Memory B cell (primary cell): ENCODE data around the gene EPHA6.
"Not testable (repeated sequence)": the region's sequence is repeated elsewhere in the genome, so short reads cannot be mapped to it uniquely, and the experiment has no call there.

Experiments used
- ATAC-seq: fragments of 150-1000 bp; cut with Tn5 transposase; 2 replicates; pipeline ENCODE4 v1.10.0; 2021; ENCODE audit warnings: low read depth, mild to moderate bottlenecking, moderate library complexity
- DNase-seq, 2 donors: peaks; one replicate each; pipeline ENCODE4 v3.0.0; 2022; ENCODE audit warnings: low spot score in 2 of 2
- H3K27ac Mint-ChIP-seq: one replicate; pipeline ENCODE4 v1.8.0; 2022; ENCODE audit warnings: mild to moderate bottlenecking, moderate library complexity, mixed read lengths
- H3K27me3 Mint-ChIP-seq: one replicate; pipeline ENCODE4 v1.8.0; 2022; ENCODE audit warnings: mixed read lengths
- H3K36me3 Mint-ChIP-seq: one replicate; pipeline ENCODE4 v1.8.0; 2022; ENCODE audit warnings: mild to moderate bottlenecking, mixed read lengths
- H3K4me1 Mint-ChIP-seq: one replicate; pipeline ENCODE4 v1.8.0; 2022; ENCODE audit warnings: mixed read lengths
- H3K4me3 Mint-ChIP-seq: one replicate; pipeline ENCODE4 v1.8.0; 2022; ENCODE audit warnings: mild to moderate bottlenecking, moderate library complexity, mixed read lengths
- H3K9me3 Mint-ChIP-seq: one replicate; pipeline ENCODE4 v1.8.0; 2022; ENCODE audit warnings: mixed read lengths

EPHA6 gene

DNA sequence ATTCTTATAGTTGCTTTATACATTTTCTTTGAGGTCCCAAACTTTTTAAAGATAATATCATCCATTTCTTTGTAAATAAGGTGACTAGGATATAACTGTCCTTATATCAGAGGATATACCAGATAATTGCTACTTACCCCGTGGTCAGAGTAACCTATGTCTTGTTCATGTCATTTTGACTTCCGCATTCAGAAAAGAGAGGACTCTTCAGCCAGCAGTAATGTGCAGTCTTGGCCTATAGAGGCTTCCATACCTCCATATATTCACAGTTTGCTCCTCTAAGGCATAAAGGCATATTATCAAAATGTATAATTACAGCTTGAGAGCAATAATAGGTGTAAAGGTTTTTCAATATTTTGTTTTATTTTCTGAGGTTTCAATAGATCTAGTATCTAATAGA lies 38.5 kb downstream of the EPHA6 start:
- Mint-ChIP-seq H3K36me3 (no peaks in the 10 kb centered on the region), H3K4me3 (no peak overlapping the region), H3K27ac (no peak overlapping the region)

DNA sequence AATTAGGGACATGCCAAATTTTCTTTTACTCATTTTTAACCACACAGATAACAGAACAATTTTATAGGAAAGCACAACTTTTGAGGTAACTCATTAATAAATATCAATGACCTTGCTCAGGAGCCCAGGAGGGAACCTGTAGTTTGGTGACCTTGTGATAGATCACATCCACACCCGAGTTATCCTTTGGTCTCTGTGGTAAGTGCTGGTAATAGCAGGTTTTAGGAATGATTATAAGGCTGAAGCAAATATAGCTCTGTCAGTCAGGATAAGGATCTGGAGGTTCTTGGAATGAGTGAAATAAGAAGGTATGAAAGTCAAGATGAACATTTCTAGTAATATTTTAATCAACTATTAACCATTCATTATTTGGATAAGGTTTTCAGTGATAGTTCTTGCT lies 46.5 kb downstream of the EPHA6 start:
- Mint-ChIP-seq H3K4me3 (no peak overlapping the region), H3K36me3 (no peaks in the 10 kb centered on the region), H3K27me3 (no peaks in the 10 kb centered on the region), H3K9me3 (no peaks in the 10 kb centered on the region), H3K4me1 (no peaks in the 10 kb centered on the region), H3K27ac (no peak overlapping the region)
- ATAC-seq: no peak
- no peak for DNase-seq

More for the DNA sequence above, 38.5 kb downstream of the EPHA6 start:
- Mint-ChIP-seq H3K9me3 (peaks cover 2% of the 10 kb centered on the region), H3K4me1 (no peaks in the 10 kb centered on the region), H3K27me3 (peaks cover 2% of the 10 kb centered on the region)
- ATAC-seq (no peak), DNase-seq (no peak)

DNA sequence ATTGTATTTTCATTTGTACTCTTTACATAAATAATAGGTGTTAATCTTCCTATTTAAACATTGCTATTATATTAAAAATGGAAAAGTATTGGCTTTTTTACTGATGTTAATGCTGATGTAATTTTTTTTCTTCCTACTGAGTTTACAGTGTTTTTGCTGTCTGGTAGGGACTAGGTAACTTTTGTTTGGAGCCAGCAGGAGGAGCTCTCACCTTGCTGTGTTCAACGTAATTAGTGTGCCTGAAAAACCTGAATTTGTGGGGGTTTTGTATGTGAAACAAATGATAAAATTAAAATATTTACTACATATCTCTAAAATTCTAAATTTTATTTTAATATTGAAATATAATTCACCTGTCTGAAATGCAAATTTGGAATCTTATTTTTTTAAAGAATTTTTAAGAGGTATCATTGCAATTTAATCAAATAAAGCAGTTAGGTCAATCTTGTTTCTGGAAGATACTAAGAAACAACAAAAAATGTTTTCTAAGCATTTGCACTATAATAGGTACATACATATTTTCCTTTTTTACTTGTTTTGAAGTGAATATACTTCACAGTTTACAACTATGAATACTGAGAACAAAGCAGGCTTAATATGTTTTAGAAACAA lies 48.8 kb downstream of the EPHA6 start:
- ATAC-seq (no peak), DNase-seq (no peak)
- H3K4me1 Mint-ChIP-seq: no peaks in the 10 kb centered on the region
- H3K27ac Mint-ChIP-seq: no peak overlapping the region
- H3K36me3 Mint-ChIP-seq: no peaks in the 10 kb centered on the region
- no peak overlapping the region for H3K4me3 Mint-ChIP-seq
- no peaks in the 10 kb centered on the region for H3K9me3 Mint-ChIP-seq
- no peaks in the 10 kb centered on the region for H3K27me3 Mint-ChIP-seq

DNA sequence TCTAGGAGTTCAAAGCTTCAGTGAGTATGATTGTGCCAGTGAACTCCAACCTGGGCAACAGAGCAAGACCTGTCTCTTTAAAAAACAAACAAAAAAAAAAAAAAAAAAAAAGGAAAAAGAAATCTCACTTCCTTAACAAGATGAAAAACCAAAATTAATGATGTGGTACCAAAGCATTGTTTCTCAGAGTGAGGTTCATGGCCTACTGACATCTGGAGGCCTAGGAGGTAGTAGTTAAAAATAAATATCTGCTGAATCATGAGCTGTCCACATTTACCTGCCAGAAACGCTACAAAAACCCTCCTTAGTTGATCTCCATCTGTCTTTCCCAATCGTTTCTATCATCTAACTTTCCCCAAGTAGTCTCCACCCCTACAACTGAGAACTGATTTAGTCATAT lies 51.2 kb downstream of the EPHA6 start:
- H3K27ac Mint-ChIP-seq: no peak overlapping the region
- H3K27me3 Mint-ChIP-seq: no peaks in the 10 kb centered on the region
- no peaks in the 10 kb centered on the region for H3K9me3 Mint-ChIP-seq
- no peak overlapping the region for H3K4me3 Mint-ChIP-seq
- DNase-seq: no peak
- H3K36me3 Mint-ChIP-seq: no peaks in the 10 kb centered on the region
- no peak for ATAC-seq
- no peaks in the 10 kb centered on the region for H3K4me1 Mint-ChIP-seq

DNA sequence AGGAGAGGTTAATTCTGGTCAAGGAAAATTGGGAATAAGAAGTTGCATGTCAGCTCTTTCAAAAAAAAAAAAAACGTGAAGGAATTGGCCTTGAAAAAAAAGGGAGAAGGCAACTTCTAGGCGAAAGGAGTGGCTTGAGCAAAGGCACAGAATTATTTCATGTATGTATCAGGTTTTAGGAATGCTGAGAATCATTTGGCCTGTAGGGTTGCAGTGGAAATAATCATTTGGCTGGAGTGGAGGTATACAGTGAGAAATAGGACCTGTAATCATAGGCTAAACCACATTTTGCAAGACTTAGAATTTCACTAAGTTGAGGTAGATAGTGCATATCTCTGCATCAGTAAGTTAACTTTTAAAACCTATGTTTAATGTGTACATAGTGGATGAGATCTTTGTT lies 54.9 kb downstream of the EPHA6 start:
- no peak for ATAC-seq
- no peaks in the 10 kb centered on the region for H3K9me3 Mint-ChIP-seq
- no peak overlapping the region for H3K4me3 Mint-ChIP-seq
- H3K27ac Mint-ChIP-seq: no peak overlapping the region
- H3K27me3 Mint-ChIP-seq: no peaks in the 10 kb centered on the region
- no peak for DNase-seq
- H3K4me1 Mint-ChIP-seq: no peaks in the 10 kb centered on the region
- no peaks in the 10 kb centered on the region for H3K36me3 Mint-ChIP-seq

DNA sequence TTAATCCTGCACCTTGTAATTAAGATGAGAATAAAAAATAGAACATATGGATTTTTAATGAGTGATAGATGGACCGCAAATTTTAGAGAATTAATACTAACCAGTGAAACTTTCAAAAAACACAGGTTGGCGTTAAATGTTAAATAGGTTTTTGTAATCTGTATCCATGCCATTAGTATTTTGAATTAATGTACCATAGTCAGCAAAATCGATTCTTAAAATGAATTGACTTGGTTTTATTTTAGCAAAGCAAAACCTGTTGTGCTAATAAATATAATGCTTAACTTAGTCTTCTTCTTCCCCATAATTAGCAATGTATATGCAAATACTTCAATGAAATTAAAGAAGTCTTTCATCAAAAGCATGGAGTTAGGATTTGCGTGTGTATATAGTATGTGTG lies 63.1 kb downstream of the EPHA6 start:
- H3K27me3 Mint-ChIP-seq: no peaks in the 10 kb centered on the region
- DNase-seq: no peak
- H3K36me3 Mint-ChIP-seq: no peaks in the 10 kb centered on the region
- no peak for ATAC-seq
- H3K9me3 Mint-ChIP-seq: peaks cover 8% of the 10 kb centered on the region
- no peak overlapping the region for H3K4me3 Mint-ChIP-seq
- H3K27ac Mint-ChIP-seq: no peak overlapping the region
- H3K4me1 Mint-ChIP-seq: no peaks in the 10 kb centered on the region

DNA sequence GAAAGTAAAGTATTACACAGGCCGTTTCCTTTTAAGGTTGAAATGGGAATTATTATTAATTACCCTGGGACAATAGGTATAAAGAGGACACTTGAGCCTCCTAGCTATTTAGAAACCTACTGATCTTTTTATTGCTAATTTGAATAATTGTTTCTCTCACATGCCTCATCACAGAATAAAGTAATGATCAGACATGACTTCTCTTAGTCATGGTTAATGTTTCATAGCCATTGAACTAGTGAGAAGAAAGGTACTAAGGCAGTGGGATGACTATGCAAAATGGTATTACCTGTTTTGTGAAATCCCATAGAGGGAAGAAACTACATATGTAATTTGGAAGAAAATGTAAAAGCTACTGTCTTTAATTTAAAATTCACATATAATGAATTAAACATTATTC lies 85.6 kb downstream of the EPHA6 start:
- no peaks in the 10 kb centered on the region for H3K36me3 Mint-ChIP-seq
- peaks cover 5% of the 10 kb centered on the region for H3K9me3 Mint-ChIP-seq
- DNase-seq (no peak), ATAC-seq (no peak)
- H3K4me1 Mint-ChIP-seq: no peaks in the 10 kb centered on the region
- H3K4me3 Mint-ChIP-seq: no peak overlapping the region
- H3K27ac Mint-ChIP-seq: no peak overlapping the region
- H3K27me3 Mint-ChIP-seq: no peaks in the 10 kb centered on the region

DNA sequence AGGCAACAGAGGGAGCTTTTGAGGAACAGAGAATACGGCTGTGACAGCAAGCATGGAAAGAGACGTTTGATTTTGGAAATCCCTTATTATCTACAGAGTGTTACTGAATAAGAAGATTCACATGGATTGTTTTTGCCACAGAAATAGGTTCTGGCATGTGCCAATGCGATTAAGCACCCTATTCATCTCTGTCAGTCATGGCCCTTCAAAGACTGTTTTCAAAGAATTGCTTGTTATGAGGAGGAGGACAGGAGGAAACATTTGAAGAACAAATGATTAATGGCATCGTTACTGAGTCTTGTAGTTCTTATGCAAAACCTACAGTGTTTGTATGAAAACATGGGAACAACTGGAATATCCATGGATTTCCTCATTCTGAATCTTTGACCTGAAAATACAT lies 86.2 kb downstream of the EPHA6 start:
- no peaks in the 10 kb centered on the region for H3K27me3 Mint-ChIP-seq
- H3K36me3 Mint-ChIP-seq: no peaks in the 10 kb centered on the region
- H3K27ac Mint-ChIP-seq: no peak overlapping the region
- no peak for DNase-seq
- H3K9me3 Mint-ChIP-seq: peaks cover 5% of the 10 kb centered on the region
- H3K4me1 Mint-ChIP-seq: no peaks in the 10 kb centered on the region
- ATAC-seq: no peak
- H3K4me3 Mint-ChIP-seq: no peak overlapping the region

DNA sequence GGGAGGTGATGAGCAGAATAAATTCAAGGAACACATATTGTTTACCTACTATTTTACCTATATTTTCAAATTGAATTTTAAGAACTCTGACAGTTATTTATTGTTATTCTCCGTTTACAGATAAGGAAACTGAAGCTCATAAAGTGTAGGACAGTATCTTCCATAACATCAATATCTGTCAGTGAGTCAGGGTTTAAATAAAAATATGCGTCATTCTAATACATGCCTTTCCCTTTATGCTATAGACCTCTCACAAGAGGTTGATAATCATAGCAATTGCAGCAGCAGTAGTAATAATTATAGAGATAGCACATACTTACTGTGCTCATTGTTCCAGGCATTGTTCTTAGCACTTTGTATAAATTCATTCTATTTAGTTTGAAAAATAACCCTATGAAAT lies 101.1 kb downstream of the EPHA6 start:
- ATAC-seq (no peak), DNase-seq (no peak)
- no peak overlapping the region for H3K27ac Mint-ChIP-seq
- no peaks in the 10 kb centered on the region for H3K9me3 Mint-ChIP-seq
- no peaks in the 10 kb centered on the region for H3K27me3 Mint-ChIP-seq
- H3K4me1 Mint-ChIP-seq: no peaks in the 10 kb centered on the region
- no peaks in the 10 kb centered on the region for H3K36me3 Mint-ChIP-seq
- no peak overlapping the region for H3K4me3 Mint-ChIP-seq

DNA sequence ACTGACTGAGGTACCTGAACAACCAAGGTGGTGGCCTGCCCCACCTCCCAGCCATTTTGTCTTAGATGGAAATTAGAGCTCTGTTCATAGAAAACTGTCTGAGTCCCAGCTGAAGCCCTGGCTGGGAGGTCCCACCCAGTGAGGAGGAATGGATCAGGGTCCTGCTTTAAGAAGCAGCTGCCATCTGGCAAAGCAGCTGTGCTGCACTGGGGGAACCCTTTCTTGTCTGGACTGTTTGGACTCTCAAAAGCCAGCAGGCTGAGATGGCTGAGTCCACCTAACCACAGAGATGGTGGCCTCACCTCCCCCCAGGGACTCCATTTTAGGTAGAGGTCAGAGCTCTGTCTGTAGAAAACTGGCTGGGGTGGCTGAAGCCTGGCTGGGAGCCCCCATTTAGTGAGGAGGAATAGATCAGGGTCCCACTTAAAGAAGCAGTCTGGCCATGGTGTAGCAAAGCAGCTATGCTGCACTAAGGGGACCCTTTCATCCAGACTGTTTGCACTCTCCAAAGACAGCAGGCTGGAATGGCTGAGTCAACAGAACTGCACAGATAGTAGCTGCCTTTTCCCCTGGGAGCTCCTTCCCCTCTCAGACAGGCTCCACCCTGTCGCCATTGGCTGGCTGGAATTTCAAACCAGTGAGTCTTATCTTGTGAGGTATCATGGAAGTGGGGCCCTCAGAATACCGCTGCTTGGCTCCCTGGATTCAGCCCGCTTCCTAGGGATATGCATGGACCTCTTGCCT lies 116.9 kb downstream of the EPHA6 start:
- H3K4me1 Mint-ChIP-seq: no peaks in the 10 kb centered on the region
- ATAC-seq (no peak), DNase-seq (no peak)
- peaks cover 4% of the 10 kb centered on the region for H3K36me3 Mint-ChIP-seq
- no peak overlapping the region for H3K4me3 Mint-ChIP-seq
- H3K27ac Mint-ChIP-seq: no peak overlapping the region
- H3K9me3 Mint-ChIP-seq: peaks cover 10% of the 10 kb centered on the region
- no peaks in the 10 kb centered on the region for H3K27me3 Mint-ChIP-seq

DNA sequence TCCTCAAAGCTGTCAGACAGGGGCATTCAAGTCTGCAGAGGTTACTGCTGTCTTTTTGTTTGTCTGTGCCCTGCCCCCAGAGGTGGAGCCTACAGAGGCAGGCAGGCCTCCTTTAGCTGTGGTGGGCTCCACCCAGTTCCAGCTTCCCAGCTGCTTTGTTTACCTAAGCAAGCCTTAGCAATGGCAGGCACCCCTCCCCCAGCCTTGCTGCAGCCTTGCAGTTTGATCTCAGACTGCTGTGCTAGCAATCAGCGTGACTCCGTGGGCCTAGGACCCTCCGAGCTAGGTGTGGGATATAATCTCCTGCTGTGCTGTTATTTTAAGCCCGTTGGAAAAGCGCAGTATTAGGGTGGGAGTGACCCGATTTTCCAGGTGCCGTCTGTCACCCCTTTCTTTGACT lies 127.7 kb downstream of the EPHA6 start:
- H3K9me3 Mint-ChIP-seq, ATAC-seq, H3K4me1 Mint-ChIP-seq, H3K4me3 Mint-ChIP-seq, DNase-seq, H3K27me3 Mint-ChIP-seq, H3K36me3 Mint-ChIP-seq, H3K27ac Mint-ChIP-seq: not testable (repeated sequence)

DNA sequence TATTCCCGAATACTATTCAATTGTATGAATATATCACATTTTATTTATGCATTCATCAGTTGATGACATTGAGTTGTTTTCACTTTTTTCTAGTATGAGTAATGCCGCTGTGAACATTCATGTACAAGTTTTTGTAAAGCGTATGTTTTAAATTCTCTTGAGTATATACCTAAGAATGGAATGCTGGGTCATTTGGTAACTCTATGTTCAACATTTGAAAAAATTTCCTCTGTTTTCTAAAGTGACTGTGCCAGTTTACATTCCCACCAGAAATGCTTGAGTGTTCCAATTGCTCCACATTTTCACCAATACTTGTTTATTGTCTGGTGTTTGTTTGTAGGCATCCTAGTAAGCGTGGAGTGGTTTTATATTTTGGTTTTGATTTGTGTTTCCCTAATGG lies 144.5 kb downstream of the EPHA6 start:
- DNase-seq (no peak), ATAC-seq (no peak)
- Mint-ChIP-seq H3K36me3 (no peaks in the 10 kb centered on the region), H3K27ac (no peak overlapping the region), H3K4me1 (no peaks in the 10 kb centered on the region), H3K27me3 (no peaks in the 10 kb centered on the region), H3K9me3 (peaks cover 3% of the 10 kb centered on the region), H3K4me3 (no peak overlapping the region)

DNA sequence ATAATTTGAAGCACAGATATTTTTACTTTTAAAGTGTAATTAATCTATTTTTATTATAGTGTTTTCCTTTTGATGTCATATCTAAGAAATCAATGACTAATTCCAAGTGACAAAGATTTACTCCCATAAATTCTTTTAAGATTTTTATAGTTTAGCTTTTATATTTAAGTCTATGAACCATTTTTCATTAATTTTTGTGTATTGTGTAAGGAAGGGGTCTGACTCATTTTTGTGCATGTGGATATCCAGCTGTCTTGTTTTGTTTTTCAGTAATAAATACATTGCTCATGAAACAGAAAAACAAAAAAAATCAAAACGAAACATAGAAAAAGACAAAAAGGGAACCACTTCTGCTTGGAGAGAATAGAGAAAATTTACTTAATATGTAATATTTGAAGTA lies 145.1 kb downstream of the EPHA6 start:
- Mint-ChIP-seq H3K36me3 (no peaks in the 10 kb centered on the region), H3K4me1 (no peaks in the 10 kb centered on the region), H3K27me3 (no peaks in the 10 kb centered on the region), H3K9me3 (peaks cover 3% of the 10 kb centered on the region), H3K27ac (no peak overlapping the region), H3K4me3 (no peak overlapping the region)
- DNase-seq: no peak
- no peak for ATAC-seq

DNA sequence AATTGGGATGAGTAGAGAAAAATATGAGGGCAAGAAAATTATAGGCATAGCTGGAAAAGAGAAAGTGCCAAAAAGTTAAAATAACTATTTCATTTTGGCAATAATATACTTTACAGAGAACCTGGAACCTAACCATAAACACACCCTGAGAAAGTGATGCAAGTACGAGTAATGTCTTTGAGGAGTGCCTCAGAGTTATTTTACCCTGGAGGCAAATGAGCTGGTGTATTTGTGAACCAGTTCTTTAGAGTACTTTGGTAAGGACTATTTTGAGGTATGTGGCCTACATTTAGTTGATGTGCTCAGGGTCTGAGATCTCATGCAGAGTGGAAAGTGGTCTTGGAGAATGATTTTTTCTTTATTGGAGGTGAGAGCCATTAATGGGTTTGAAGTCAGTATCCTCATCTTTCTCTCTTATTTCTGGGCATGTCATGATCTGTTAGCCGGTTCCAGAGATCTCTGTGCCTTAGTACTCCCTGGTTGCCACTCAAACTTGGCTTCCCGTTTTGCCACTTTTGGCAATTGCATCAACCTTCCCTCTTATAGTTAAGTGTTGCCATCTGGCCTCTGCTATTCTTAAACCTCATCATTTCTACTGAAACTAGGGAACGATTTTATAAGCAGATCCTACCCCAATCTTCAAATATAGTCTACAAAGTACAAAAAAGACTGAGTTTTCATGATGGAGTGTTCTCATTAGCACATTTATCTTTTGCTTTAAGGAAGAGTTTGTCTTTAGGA lies 145.7 kb downstream of the EPHA6 start:
- Mint-ChIP-seq H3K36me3 (no peaks in the 10 kb centered on the region), H3K9me3 (peaks cover 3% of the 10 kb centered on the region), H3K27ac (no peak overlapping the region)

More for the DNA sequence above, 145.7 kb downstream of the EPHA6 start:
- no peak for ATAC-seq
- Mint-ChIP-seq H3K27me3 (no peaks in the 10 kb centered on the region), H3K4me1 (no peaks in the 10 kb centered on the region), H3K4me3 (no peak overlapping the region)
- no peak for DNase-seq
